Retinal pigment epithelial cell (primary cell): Measurements from ENCODE around the gene UBAC1.

ENCODE experiments used
- DNase-seq: peaks from one replicate; pipeline ENCODE4 v3.0.0-alpha.2; 2010; ENCODE audit warnings: low read depth
- H3K4me3 ChIP-seq: 2 replicates; pipeline ENCODE4 v1.5.1; 2011; ENCODE audit warnings: mild to moderate bottlenecking, low read length, control low read depth, moderate library complexity
- TF ChIP-seq, protein P1 (sequence below): conservative IDR thresholded peaks from 2 replicates; pipeline ENCODE4 v1.5.1; 2011; ENCODE audit warnings: low read depth, low read length, control low read depth, inconsistent platforms

UBAC1 gene

DNA sequence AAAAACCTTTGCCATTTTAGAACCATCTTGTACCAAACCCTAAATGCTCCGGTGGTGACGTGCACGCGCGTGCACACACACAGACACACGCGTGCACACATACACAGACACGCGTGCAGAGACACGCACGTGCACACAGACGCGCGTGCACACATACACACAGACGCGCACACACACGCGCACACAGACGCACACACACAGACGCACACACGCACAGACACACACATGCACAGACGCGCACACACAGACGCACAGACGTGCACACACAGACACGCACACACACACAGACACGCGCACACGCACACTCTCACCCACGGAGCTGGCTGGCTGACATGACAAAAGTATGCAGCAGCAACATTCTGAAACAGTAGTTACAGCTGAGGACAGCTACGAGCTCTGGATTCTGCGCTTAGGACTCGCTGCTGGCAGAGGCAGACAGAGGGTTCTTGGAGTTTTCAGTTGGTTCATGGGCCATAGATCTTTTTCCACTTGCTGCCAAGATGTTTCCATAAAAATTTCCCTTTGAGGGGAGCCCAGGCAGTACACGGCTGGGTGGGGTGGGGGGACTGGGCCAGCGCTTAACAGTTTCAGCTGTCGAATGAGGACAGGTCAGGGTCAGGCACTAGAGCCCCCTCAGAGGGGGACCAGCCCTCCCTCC is 46.2 kb upstream of the UBAC1 start:
- DNase-seq, result no peak
- TF ChIP-seq, protein P1, sequence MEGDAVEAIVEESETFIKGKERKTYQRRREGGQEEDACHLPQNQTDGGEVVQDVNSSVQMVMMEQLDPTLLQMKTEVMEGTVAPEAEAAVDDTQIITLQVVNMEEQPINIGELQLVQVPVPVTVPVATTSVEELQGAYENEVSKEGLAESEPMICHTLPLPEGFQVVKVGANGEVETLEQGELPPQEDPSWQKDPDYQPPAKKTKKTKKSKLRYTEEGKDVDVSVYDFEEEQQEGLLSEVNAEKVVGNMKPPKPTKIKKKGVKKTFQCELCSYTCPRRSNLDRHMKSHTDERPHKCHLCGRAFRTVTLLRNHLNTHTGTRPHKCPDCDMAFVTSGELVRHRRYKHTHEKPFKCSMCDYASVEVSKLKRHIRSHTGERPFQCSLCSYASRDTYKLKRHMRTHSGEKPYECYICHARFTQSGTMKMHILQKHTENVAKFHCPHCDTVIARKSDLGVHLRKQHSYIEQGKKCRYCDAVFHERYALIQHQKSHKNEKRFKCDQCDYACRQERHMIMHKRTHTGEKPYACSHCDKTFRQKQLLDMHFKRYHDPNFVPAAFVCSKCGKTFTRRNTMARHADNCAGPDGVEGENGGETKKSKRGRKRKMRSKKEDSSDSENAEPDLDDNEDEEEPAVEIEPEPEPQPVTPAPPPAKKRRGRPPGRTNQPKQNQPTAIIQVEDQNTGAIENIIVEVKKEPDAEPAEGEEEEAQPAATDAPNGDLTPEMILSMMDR, result no peak
- H3K4me3 ChIP-seq, result no peak overlapping the region

DNA sequence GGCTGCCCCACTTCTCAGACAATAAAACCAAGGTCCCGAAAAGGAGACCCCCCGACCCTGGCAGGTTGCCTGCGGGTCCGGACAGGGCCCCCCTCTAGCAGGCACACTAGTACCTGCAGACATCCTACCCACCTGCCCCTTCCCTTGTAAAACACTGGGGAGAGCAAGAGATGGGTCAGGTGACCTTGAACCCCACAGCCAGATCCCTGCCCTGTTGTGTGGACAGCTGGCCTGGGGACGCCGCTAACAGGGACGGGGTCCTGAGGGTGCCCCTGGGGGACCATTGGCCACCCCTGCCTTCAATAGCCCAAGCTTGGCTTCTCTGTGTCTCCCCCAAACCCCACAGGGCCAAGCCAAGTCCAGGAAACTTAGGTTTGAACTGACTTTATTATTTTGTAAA is 45.0 kb upstream of the UBAC1 start:
- H3K4me3 ChIP-seq, result no peak overlapping the region
- DNase-seq, result no peak
- TF ChIP-seq, protein P1, result no peak

DNA sequence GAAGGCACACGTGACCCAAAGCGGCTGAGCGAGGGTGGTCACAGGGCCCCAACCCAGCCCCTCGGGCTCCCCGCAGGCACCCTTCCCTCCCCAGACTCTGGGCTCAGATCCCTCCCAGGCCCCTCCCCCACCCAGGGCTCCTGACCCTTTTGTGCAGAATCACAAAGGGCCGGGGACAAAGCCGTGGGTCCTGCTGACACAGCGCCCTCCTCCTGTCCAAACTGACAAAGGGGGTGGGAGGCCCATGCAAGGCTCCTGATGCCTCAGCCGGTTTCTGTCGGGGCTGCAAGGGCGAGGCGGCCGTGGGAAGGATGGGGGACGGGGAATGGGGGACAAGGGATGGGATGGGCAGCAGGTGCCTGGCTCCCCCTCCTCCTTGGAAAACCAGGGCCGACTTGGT is 43.5 kb upstream of the UBAC1 start:
- TF ChIP-seq, protein P1, result no peak
- DNase-seq, result no peak
- no peak overlapping the region for H3K4me3 ChIP-seq

DNA sequence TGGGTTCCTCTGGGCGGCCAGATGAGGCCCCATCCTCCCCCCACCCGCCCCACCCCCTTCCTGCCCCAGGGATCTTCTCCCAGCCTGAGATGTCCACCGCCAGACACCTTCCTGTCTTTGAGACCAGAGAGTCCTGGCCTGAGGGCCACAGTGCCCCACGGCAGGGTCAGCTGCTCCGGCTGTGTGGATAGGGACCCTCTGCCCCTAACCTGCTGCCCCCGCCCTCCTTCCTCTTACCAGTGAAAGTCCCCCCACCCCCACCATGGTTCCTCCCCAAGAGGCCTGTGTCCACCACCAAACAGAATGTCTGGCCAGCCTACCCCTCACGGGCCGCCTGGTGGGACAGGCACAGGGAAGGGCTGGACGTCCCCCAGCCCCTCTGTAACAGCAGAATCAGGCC is 43.0 kb upstream of the UBAC1 start:
- TF ChIP-seq, protein P1, result no peak
- DNase-seq, result no peak

DNA sequence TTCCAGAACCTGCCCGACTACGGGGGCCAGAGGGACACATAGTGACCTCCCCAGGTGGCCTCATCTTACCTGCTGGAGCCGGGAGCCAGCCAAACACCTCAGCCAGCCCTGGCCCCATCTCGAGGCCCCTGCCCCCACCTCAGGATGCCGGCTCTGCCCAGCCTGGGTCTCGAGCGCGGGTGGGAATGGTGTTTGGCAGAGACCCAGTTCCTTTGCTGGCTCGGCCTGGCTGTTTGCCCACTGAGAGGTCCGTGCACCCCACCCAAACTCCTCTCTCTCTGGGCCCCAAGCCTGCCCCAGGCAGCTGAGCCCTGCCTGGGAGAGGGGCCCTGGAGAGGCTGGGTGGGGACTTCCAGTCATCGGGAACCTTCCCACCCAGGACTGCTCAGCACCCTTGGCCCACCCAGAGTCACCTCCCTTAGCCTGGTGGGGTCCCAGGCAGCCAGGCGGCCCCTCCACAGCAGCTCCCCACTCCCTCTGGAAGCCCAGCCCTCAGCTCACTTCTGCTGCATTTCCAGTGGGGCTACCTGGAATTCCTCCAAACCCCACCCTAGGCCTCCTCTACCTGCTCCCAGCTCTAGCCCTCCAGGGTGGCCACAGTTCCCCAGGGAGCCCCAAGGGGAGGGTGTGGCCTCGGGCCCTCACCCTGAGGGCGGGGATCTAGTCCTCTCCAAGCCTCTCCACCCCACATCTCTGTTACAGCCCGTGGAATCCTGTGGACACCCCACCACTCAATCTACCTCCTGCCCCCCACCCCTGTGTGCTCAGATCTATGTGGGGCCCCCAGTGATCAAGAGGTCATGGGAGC is 42.4 kb upstream of the UBAC1 start:
- TF ChIP-seq, protein P1, result no peak
- DNase-seq, result no peak

More for the DNA sequence above, 43.0 kb upstream of the UBAC1 start:
- no peak overlapping the region for H3K4me3 ChIP-seq

DNA sequence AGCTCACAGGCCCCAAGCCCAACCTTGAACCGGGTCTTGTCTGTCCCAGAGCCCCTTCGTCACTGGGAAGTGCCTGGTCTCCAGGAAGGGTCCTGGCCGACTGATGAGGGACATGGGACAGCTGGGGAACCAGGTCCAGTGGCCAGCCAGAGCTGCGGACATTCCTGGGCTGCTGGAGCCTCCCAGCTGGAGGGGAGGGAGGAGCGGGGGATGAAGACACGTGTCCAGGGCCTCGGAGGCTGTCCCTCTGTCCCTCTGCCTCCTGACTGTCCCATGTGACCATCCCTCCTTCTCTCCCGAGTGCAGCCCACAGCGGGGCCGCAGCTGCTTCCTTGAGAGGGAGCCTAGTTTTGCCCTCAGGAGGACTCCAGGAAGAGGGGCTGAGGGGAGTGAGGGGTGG is 41.7 kb upstream of the UBAC1 start:
- TF ChIP-seq, protein P1, result no peak
- H3K4me3 ChIP-seq, result no peak overlapping the region
- DNase-seq, result no peak

More for the DNA sequence above, 42.4 kb upstream of the UBAC1 start:
- H3K4me3 ChIP-seq, result no peak overlapping the region

DNA sequence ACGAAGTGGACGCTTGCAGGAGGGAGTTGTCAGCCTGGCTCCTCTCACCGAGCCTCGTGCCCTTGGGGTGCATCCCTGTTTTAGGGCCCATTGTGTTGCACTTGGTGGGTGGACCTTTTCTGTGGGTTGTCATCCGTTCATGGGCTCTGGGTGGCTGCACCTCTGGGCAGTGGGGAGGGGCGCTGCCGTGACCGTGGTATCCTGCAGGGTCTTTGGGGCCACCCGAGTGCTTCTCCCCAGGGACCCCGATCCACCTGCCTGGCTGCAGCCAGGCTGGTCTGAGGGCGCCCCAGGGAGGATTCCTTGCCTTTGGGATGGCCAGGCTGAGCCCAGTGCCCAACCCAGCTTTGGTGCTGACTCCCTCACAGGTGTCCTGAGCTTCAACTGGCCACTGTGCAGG is 41.0 kb upstream of the UBAC1 start:
- TF ChIP-seq, protein P1, result no peak
- DNase-seq, result no peak
- H3K4me3 ChIP-seq, result no peak overlapping the region
